ENCODE measurements around the gene ROBO2.

Gene ROBO2

GRCh38 chr3:77014226-77014625 is 25.7 kb upstream of the ROBO2 start:
- no peak overlapping the region for H3K4me3 ChIP-seq (ENCODE audit: control insufficient read depth, low read depth, low read length)
- no peak for DNase-seq (ENCODE audit: low read depth)
- no peak for TF ChIP-seq CTCF (IDR thresholded peaks at IDR 0.05; ENCODE audit: control insufficient read depth, insufficient read depth, low read depth, low read length, missing control alignments)

DNA sequence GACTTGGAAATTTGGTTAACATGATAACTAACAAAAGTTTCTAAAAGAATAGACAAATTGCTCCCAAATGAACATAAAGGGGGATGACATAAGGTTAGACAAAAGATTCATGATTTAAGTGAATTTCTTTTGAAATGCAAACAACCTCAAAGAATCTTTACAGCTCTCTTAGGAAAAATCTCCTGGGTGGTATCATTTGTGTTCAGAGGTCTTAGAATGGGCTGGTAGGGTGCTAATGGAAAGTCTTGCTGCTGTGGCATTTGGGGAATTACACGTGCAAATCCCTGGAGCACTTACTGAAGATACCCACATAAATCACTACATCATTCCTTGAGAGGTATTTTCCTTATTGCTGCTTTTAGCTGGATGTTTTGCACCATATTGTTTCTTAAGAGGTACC is 14.4 kb upstream of the ROBO2 start:
- no peak for TF ChIP-seq CTCF (IDR thresholded peaks at IDR 0.05; ENCODE audit: control insufficient read depth, insufficient read depth, low read depth, low read length, missing control alignments)
- no peak for DNase-seq (ENCODE audit: low read depth)
- no peak overlapping the region for H3K4me3 ChIP-seq (ENCODE audit: control insufficient read depth, low read depth, low read length)

DNA sequence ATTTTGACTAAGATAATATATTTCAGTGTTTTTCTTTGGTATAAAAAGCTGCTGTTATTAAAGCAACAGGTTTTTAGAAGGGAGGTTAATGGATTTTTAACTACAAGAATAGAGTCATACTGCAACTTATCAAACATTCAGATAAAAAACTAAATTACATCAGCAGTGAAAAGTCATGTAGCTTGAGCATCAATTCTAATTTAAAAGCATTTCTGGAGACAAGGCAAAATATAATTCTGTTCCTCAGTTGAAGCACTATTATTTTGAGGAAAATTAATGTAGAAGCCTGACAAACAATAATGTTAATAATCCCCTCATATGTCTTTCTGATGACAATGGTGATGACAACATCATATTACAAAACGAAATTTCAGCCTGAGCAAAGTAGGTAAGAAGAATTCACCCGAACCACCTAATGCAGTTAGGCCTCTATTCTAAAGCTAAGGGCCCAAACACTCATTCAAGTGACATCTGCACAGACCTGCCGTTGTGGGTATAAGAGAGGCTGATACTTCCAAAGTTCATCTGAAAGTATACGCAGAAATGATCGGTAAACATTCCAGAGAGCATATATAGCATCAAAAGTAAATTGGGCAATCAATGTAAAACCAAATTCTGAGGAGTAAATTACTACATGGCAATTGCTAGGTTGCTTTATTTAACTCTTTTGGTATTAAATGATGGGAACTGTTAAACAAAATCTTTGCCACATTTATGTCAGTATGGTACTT is 12.8 kb upstream of the ROBO2 start:
- no peak for DNase-seq (ENCODE audit: low read depth)
- no peak overlapping the region for H3K4me3 ChIP-seq (ENCODE audit: control insufficient read depth, low read depth, low read length)
- no peak for TF ChIP-seq CTCF (IDR thresholded peaks at IDR 0.05; ENCODE audit: control insufficient read depth, insufficient read depth, low read depth, low read length, missing control alignments)

GRCh38 chr3:77028005-77028404 is 11.9 kb upstream of the ROBO2 start:
- H3K4me3 ChIP-seq (ENCODE audit: control insufficient read depth, low read depth, low read length) = no peak overlapping the region
- DNase-seq (ENCODE audit: low read depth) = no peak
- TF ChIP-seq CTCF (IDR thresholded peaks at IDR 0.05; ENCODE audit: control insufficient read depth, insufficient read depth, low read depth, low read length, missing control alignments) = no peak

- peak; percentile 59 for DNase-seq (ENCODE audit: low read depth)
- peak; percentile 75 for TF ChIP-seq CTCF (IDR thresholded peaks at IDR 0.05; ENCODE audit: control insufficient read depth, insufficient read depth, low read depth, low read length, missing control alignments)
- peak overlapping the region; percentile 76 for H3K4me3 ChIP-seq (ENCODE audit: control insufficient read depth, low read depth, low read length)
Measured at GRCh38 chr3:77038468-77038929, 1.4 kb upstream of the ROBO2 start.

- peak overlapping the region; percentile 76 for H3K4me3 ChIP-seq (ENCODE audit: control insufficient read depth, low read depth, low read length)
- DNase-seq (ENCODE audit: low read depth) = no peak
- TF ChIP-seq CTCF (IDR thresholded peaks at IDR 0.05; ENCODE audit: control insufficient read depth, insufficient read depth, low read depth, low read length, missing control alignments) = no peak
Measured at GRCh38 chr3:77038930-77039605, 831 bp upstream of the ROBO2 start.
